Measurements from ENCODE around the gene YDJC. TPM values are rescaled to one million over a fixed set of nuclear protein-coding genes. Genes with fewer than 3 reads are reported as not detected.

The YDJC gene
- total and polyA plus RNA-seq, 9 of the 15 experiments (the other 6 are each of a cell fraction or from before 2014, with no cell fraction given) = 13.5 to 871 (median 164) TPM

DNA sequence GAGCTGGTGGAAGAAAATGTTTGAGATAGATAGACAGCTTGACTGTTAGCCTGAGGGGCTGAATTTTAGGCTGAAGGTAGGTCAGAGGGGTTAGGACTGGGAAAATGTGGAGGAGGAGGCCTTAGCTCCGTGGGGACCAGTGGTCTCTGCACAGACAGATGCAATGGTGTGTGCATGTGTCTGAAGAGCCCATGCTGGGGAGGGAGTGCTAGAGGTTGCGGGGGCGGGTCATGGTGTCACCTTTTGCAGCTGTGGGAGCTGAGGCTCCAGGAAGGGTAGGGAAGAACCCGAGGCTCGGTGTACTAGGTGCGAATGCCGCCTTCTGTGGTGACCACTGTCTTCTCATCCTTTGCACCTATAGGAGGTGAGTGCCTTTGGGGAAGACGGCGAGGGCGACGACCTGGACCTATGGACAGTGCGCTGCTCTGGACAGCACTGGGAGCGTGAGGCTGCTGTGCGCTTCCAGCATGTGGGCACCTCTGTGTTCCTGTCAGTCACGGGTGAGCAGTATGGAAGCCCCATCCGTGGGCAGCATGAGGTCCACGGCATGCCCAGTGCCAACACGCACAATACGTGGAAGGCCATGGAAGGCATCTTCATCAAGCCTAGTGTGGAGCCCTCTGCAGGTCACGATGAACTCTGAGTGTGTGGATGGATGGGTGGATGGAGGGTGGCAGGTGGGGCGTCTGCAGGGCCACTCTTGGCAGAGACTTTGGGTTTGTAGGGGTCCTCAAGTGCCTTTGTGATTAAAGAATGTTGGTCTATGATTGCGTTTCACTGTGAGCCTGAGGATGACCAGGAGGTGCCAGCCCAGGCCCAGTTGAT is 13.9 kb upstream of the YDJC start (continued):
- TF ChIP-seq RCOR1 (IDR thresholded peaks at IDR 0.05; ENCODE audit: borderline replicate concordance in 1 of 2, low read depth in 2 of 2, low read length in 2 of 2) = peak in 1 of 2 experiments; percentile 56; a peak in 1 of 4 replicates
- TF ChIP-seq, protein P1, sequence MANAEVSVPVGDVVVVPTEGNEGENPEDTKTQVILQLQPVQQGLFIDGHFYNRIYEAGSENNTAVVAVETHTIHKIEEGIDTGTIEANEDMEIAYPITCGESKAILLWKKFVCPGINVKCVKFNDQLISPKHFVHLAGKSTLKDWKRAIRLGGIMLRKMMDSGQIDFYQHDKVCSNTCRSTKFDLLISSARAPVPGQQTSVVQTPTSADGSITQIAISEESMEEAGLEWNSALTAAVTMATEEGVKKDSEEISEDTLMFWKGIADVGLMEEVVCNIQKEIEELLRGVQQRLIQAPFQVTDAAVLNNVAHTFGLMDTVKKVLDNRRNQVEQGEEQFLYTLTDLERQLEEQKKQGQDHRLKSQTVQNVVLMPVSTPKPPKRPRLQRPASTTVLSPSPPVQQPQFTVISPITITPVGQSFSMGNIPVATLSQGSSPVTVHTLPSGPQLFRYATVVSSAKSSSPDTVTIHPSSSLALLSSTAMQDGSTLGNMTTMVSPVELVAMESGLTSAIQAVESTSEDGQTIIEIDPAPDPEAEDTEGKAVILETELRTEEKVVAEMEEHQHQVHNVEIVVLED (CRISPR knock-in tag; IDR thresholded peaks at IDR 0.05) = no peak
- TF ChIP-seq MCM7 (IDR thresholded peaks at IDR 0.05) = no peak
- no peak for TF ChIP-seq PTBP1 (IDR thresholded peaks at IDR 0.05; ENCODE audit: low read depth, low read length)
- no peak for TF ChIP-seq TEAD1 (CRISPR knock-in tag; IDR thresholded peaks at IDR 0.05)
- TF ChIP-seq JUNB (CRISPR knock-in tag; conservative IDR thresholded peaks at IDR 0.05) = no peak
- TF ChIP-seq NR2F6 (CRISPR knock-in tag; IDR thresholded peaks at IDR 0.05) = no peak
- TF ChIP-seq, protein P2, sequence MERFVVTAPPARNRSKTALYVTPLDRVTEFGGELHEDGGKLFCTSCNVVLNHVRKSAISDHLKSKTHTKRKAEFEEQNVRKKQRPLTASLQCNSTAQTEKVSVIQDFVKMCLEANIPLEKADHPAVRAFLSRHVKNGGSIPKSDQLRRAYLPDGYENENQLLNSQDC (CRISPR knock-in tag; IDR thresholded peaks at IDR 0.05) = no peak
- TF ChIP-seq, protein P3, sequence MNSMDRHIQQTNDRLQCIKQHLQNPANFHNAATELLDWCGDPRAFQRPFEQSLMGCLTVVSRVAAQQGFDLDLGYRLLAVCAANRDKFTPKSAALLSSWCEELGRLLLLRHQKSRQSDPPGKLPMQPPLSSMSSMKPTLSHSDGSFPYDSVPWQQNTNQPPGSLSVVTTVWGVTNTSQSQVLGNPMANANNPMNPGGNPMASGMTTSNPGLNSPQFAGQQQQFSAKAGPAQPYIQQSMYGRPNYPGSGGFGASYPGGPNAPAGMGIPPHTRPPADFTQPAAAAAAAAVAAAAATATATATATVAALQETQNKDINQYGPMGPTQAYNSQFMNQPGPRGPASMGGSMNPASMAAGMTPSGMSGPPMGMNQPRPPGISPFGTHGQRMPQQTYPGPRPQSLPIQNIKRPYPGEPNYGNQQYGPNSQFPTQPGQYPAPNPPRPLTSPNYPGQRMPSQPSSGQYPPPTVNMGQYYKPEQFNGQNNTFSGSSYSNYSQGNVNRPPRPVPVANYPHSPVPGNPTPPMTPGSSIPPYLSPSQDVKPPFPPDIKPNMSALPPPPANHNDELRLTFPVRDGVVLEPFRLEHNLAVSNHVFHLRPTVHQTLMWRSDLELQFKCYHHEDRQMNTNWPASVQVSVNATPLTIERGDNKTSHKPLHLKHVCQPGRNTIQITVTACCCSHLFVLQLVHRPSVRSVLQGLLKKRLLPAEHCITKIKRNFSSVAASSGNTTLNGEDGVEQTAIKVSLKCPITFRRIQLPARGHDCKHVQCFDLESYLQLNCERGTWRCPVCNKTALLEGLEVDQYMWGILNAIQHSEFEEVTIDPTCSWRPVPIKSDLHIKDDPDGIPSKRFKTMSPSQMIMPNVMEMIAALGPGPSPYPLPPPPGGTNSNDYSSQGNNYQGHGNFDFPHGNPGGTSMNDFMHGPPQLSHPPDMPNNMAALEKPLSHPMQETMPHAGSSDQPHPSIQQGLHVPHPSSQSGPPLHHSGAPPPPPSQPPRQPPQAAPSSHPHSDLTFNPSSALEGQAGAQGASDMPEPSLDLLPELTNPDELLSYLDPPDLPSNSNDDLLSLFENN (IDR thresholded peaks at IDR 0.05; ENCODE audit: low read depth in 2 of 2, low read length in 2 of 2) = no peak
- peak; percentile 59; the same call in 1 of the 2 replicates for TF ChIP-seq HDAC6 (IDR thresholded peaks at IDR 0.05; ENCODE audit: low read depth, low read length)
- TF ChIP-seq CHD4 (IDR thresholded peaks at IDR 0.05; ENCODE audit: insufficient read depth, insufficient replicate concordance, low read depth, low read length, poor library complexity, severe bottlenecking) = no peak
- TF ChIP-seq SMARCA4 (IDR thresholded peaks at IDR 0.05) = no peak
- no peak for TF ChIP-seq SMARCE1 (IDR thresholded peaks at IDR 0.05)
- no peak for TF ChIP-seq SREBF1 (IDR thresholded peaks at IDR 0.05; ENCODE audit: borderline replicate concordance, low read depth, low read length)
- TF ChIP-seq ASH1L (IDR thresholded peaks at IDR 0.05; ENCODE audit: borderline replicate concordance, low read depth, partially characterized antibody) = no peak
- TF ChIP-seq, protein P4, sequence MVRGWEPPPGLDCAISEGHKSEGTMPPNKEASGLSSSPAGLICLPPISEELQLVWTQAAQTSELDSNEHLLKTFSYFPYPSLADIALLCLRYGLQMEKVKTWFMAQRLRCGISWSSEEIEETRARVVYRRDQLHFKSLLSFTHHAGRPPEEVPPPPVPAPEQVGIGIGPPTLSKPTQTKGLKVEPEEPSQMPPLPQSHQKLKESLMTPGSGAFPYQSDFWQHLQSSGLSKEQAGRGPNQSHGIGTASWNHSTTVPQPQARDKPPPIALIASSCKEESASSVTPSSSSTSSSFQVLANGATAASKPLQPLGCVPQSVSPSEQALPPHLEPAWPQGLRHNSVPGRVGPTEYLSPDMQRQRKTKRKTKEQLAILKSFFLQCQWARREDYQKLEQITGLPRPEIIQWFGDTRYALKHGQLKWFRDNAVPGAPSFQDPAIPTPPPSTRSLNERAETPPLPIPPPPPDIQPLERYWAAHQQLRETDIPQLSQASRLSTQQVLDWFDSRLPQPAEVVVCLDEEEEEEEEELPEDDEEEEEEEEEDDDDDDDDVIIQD (CRISPR knock-in tag; IDR thresholded peaks at IDR 0.05) = no peak
- no peak for TF ChIP-seq MTF1 (CRISPR knock-in tag; IDR thresholded peaks at IDR 0.05; ENCODE audit: borderline replicate concordance)
- TF ChIP-seq, protein P5, sequence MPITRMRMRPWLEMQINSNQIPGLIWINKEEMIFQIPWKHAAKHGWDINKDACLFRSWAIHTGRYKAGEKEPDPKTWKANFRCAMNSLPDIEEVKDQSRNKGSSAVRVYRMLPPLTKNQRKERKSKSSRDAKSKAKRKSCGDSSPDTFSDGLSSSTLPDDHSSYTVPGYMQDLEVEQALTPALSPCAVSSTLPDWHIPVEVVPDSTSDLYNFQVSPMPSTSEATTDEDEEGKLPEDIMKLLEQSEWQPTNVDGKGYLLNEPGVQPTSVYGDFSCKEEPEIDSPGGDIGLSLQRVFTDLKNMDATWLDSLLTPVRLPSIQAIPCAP (CRISPR knock-in tag; IDR thresholded peaks at IDR 0.05; ENCODE audit: borderline replicate concordance) = no peak

Data from K562 (cell line).